CD14-positive monocyte (primary cell): ENCODE results near the gene ZNF641. TPM values are rescaled to one million over a fixed set of nuclear protein-coding genes. Genes with fewer than 3 reads are reported as not detected.
A peak's percentile ranks its signal among the peaks of the same experiment; 100 is the strongest.

ENCODE experiments used
- DNase-seq, 3 donors: peaks; one replicate each; pipeline ENCODE4 v3.0.0-alpha.2; 2011 to 2022
- H2AFZ ChIP-seq: 2 replicates; pipeline ENCODE4 v1.6.0; 2012; ENCODE audit warnings: mild to moderate bottlenecking, low read depth, low read length, inconsistent platforms; ENCODE audit not compliant: insufficient read depth, poor library complexity, severe bottlenecking
- H3K27ac ChIP-seq, 2 donors: 1 replicate in 1 of 2; 2 replicates in 1 of 2; pipeline ENCODE4 v1.5.1; 2012 to 2013; ENCODE audit warnings: low read length in 2 of 2, control low read depth in 1 of 2, inconsistent platforms in 1 of 2, low read depth in 1 of 2, mild to moderate bottlenecking in 1 of 2
- H3K27me3 ChIP-seq, 2 donors: one replicate each; pipeline versions ENCODE4 v1.6.0 to v1.6.1; 2011 to 2013; ENCODE audit warnings: low read length in 2 of 2; ENCODE audit not compliant: control insufficient read depth in 2 of 2, insufficient read depth in 2 of 2
- H3K36me3 ChIP-seq, 2 donors: replicated peaks in 1 of 2; 1 replicate in 1 of 2; 2 replicates in 1 of 2; pipeline versions ENCODE4 v1.5.1 to v1.6.1; 2012 to 2013; ENCODE audit warnings: low read length in 2 of 2, control low read depth in 1 of 2, inconsistent platforms in 1 of 2, mild to moderate bottlenecking in 1 of 2; ENCODE audit not compliant: insufficient read depth in 2 of 2, control insufficient read depth in 1 of 2
- H3K4me1 ChIP-seq, 2 donors: 1 replicate in 1 of 2; 2 replicates in 1 of 2; pipeline versions ENCODE4 v1.5.1 to v1.6.1; 2012 to 2013; ENCODE audit warnings: low read length in 2 of 2, control low read depth in 1 of 2, inconsistent platforms in 1 of 2, mild to moderate bottlenecking in 1 of 2, moderate library complexity in 1 of 2; ENCODE audit not compliant: insufficient read depth in 2 of 2, control insufficient read depth in 1 of 2
- H3K4me2 ChIP-seq: replicated peaks from 2 replicates; pipeline ENCODE3; 2012; ENCODE audit warnings: low read length, moderate library complexity, mild to moderate bottlenecking; ENCODE audit not compliant: poor library complexity, severe bottlenecking; ENCODE audit errors: extremely low read depth
- H3K4me3 ChIP-seq, 3 experiments: fragments of 200-600 bp in 1 of 3; sonication (generic) in 1 of 3; replicated peaks in 1 of 3; 1 replicate in 2 of 3; 2 replicates in 1 of 3; pipeline ENCODE4 v1.5.1; 2011 to 2013; ENCODE audit warnings: low read length in 3 of 3, mild to moderate bottlenecking in 3 of 3, control low read depth in 2 of 3, low read depth in 2 of 3, inconsistent platforms in 1 of 3, moderate library complexity in 1 of 3
- H3K79me2 ChIP-seq: 2 replicates; pipeline ENCODE4 v1.6.0; 2012; ENCODE audit warnings: mild to moderate bottlenecking, control low read depth, inconsistent platforms, low read length, moderate library complexity; ENCODE audit not compliant: insufficient read depth
- H3K9ac ChIP-seq: 2 replicates; pipeline ENCODE4 v1.6.0; 2017; ENCODE audit warnings: low read length, mild to moderate bottlenecking; ENCODE audit not compliant: insufficient read depth, poor library complexity, severe bottlenecking
- H3K9me3 ChIP-seq, 2 donors: replicated peaks in 1 of 2; 1 replicate in 1 of 2; 2 replicates in 1 of 2; pipeline versions ENCODE4 v1.5.1 to v1.6.1; 2012 to 2013; ENCODE audit warnings: low read length in 2 of 2, control low read depth in 1 of 2; ENCODE audit not compliant: control insufficient read depth in 1 of 2, insufficient read depth in 1 of 2
- H4K20me1 ChIP-seq: 2 replicates; pipeline ENCODE4 v1.6.0; 2012; ENCODE audit warnings: mild to moderate bottlenecking, low read length, control low read depth, moderate library complexity; ENCODE audit not compliant: insufficient read depth
- H3K27ac Mint-ChIP-seq, 7 donors: one replicate each; pipeline ENCODE4 v1.8.0; 2020; ENCODE audit warnings: mild to moderate bottlenecking in 7 of 7, mixed read lengths in 7 of 7, moderate library complexity in 6 of 7, inconsistent platforms in 2 of 7
- H3K27me3 Mint-ChIP-seq, 3 donors: one replicate each; pipeline ENCODE4 v1.8.0; 2021 to 2022; ENCODE audit warnings: low read depth in 3 of 3, mild to moderate bottlenecking in 3 of 3, mixed read lengths in 3 of 3, moderate library complexity in 3 of 3, inconsistent platforms in 1 of 3
- H3K36me3 Mint-ChIP-seq, 2 donors: one replicate each; pipeline ENCODE4 v1.8.0; 2020; ENCODE audit warnings: mixed read lengths in 2 of 2, inconsistent platforms in 1 of 2, mild to moderate bottlenecking in 1 of 2
- H3K4me1 Mint-ChIP-seq: one replicate; pipeline ENCODE4 v1.8.0; 2020; ENCODE audit warnings: mild to moderate bottlenecking, mixed read lengths
- H3K4me3 Mint-ChIP-seq, 2 donors: one replicate each; pipeline ENCODE4 v1.8.0; 2020; ENCODE audit warnings: mild to moderate bottlenecking in 2 of 2, mixed read lengths in 2 of 2, moderate library complexity in 1 of 2
- H3K9me3 Mint-ChIP-seq, 7 donors: one replicate each; pipeline ENCODE4 v1.8.0; 2020 to 2022; ENCODE audit warnings: mixed read lengths in 7 of 7, mild to moderate bottlenecking in 6 of 7, moderate library complexity in 6 of 7, inconsistent platforms in 2 of 7
- CTCF ChIP-seq: fragments of 200-600 bp; IDR thresholded peaks from one replicate; pipeline ENCODE4 v1.8.0; 2022; ENCODE audit warnings: antibody characterized with exemption, mild to moderate bottlenecking
- WGBS: methylation state at CpG from one replicate; pipeline ENCODE4 v1.1.5; 2013; ENCODE audit warnings: missing lambda C conversion rate; ENCODE audit not compliant: insufficient coverage; 5-methylcytosine and 5-hydroxymethylcytosine counted together
- intact Hi-C, 2 donors: fragments of 100-400 bp; cut with micrococcal nuclease; formaldehyde crosslinking; loops; one replicate each; pipeline versions ENCODE4 v1.15.0 to v1.15.1; 2023
- polyA plus RNA-seq, 3 donors: library from polyadenylated mRNA; depleted of rRNA in 1 of 3; unstranded in 2 of 3; stranded (reverse) in 1 of 3; fragments of 300-500 nt in 2 of 3; fragments of >200 nt in 1 of 3; fragmentation: Illumina TruSeq in 2 of 3; gene quantifications; 1 replicate in 2 of 3; 2 replicates in 1 of 3; pipeline ENCODE4 v1.2.3, GENCODE V29; 2012 to 2021

The ZNF641 gene
- polyA plus RNA-seq, 3 donors, result 12.1 to 21.7 (median 12.6) TPM

- peak overlapping the region in 1 of 2 donors; percentile 13 for H3K4me3 Mint-ChIP-seq
- H3K9ac ChIP-seq, result no peak overlapping the region
- H3K27me3 ChIP-seq, result peaks cover 0 to 2% of the 10 kb centered on the region in 2 donors
- no peaks in the 10 kb centered on the region for H3K9me3 ChIP-seq
- TF ChIP-seq CTCF, result no peak
- H3K4me1 ChIP-seq, result no peaks in the 10 kb centered on the region
- H3K27ac ChIP-seq, result no peak overlapping the region
- H3K9me3 Mint-ChIP-seq, result peaks cover 0 to 2% (median 0%) of the 10 kb centered on the region in 7 donors
- H3K4me3 ChIP-seq, result no peak overlapping the region
- H3K4me2 ChIP-seq, result no peak overlapping the region
- no peaks in the 10 kb centered on the region for H3K36me3 Mint-ChIP-seq
- no peak for DNase-seq
- H3K27me3 Mint-ChIP-seq, result peaks cover 0 to 8% (median 5%) of the 10 kb centered on the region in 3 donors
- 99% methylated on average over 10 of the region's 13 CpGs for WGBS
- no peaks in the 10 kb centered on the region for H3K79me2 ChIP-seq
- H3K36me3 ChIP-seq, result no peaks in the 10 kb centered on the region
- H3K27ac Mint-ChIP-seq, result no peak overlapping the region
- no peaks in the 10 kb centered on the region for H4K20me1 ChIP-seq
- no peak overlapping the region for H2AFZ ChIP-seq
- intact Hi-C loops, result no loop called here
- peaks cover 2% of the 10 kb centered on the region for H3K4me1 Mint-ChIP-seq
These were observed 43.5 kb downstream of the ZNF641 start for GRCh38 chr12:48307269-48307668.

GRCh38 chr12:48305190-48305589, 45.5 kb downstream of the ZNF641 start:
- Histone ChIP-seq H3K36me3 (no peaks in the 10 kb centered on the region), H3K27me3 (no peaks in the 10 kb centered on the region), H3K79me2 (no peaks in the 10 kb centered on the region), H3K4me3 (no peak overlapping the region), H4K20me1 (no peaks in the 10 kb centered on the region), H3K9ac (no peak overlapping the region), H3K4me1 (no peaks in the 10 kb centered on the region), H3K4me2 (no peak overlapping the region), H3K27ac (no peak overlapping the region), H2AFZ (no peak overlapping the region), H3K9me3 (no peaks in the 10 kb centered on the region)
- Mint-ChIP-seq H3K36me3 (no peaks in the 10 kb centered on the region), H3K4me3 (no peak overlapping the region), H3K4me1 (peaks cover 3% of the 10 kb centered on the region), H3K27me3 (peaks cover 0 to 5% (median 3%) of the 10 kb centered on the region in 3 donors), H3K9me3 (peaks cover 0 to 2% (median 0%) of the 10 kb centered on the region in 7 donors), H3K27ac (no peak overlapping the region)
- intact Hi-C loops, result no loop called here
- DNase-seq, result no peak
- no CpG with 5 or more reads among the region's 2 CpGs for WGBS
- TF ChIP-seq CTCF, result no peak
